NB4 (cell line): ENCODE results near the gene SFTA2.

Experiments
- CTCF ChIP-seq: IDR thresholded peaks from one replicate; pipeline ENCODE4 v1.5.1; 2012; ENCODE audit warnings: low read depth, low read length
- POLR2A ChIP-seq: IDR thresholded peaks from 2 replicates; pipeline ENCODE4 v1.6.1; 2011; ENCODE audit warnings: mild to moderate bottlenecking; ENCODE audit not compliant: insufficient read length; ENCODE audit errors: extremely low read depth

- no peak for TF ChIP-seq CTCF
- no peak for TF ChIP-seq POLR2A
These were observed 30.7 kb upstream of the SFTA2 start for GRCh38 chr6:30962716-30963115.
